ENCODE data around the gene ADAT3.

The ADAT3 gene

DNA sequence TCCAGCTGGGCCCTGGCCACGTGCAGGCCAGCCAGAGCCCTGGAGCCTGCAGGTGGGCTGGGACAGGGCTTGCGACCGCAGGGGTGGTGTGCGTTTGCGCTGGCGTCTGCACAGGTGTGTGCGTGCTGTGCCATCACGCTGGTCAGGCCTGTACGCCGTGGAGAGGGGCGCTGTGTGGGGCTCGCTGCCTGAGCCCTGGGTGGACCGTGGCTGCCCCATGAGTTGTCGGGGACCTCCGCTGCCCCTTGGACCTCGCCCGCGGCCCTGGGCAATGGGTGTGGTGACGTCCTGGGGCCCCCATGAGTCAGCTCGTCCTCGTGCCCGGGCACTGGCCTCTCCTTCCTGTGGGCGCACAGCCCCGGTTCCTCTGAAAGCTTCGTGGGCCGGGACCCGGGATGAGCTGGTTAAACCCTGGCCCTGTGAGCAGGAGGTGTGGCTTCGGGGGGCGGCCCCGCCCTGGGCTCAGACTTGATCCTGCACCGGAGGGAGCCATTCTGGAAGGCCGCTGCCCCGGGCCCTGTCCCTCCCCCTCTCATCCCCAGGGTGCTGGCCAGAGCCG, 42.5 kb downstream of the ADAT3 start:
- H3K4me3 ChIP-seq (ENCODE audit: low read length): no peak overlapping the region
- no peaks in the 10 kb centered on the region for H3K27me3 ChIP-seq (ENCODE audit: control insufficient read depth, insufficient read depth, low read length)
- H3K36me3 ChIP-seq (ENCODE audit: insufficient read depth, low read length): peaks cover 3% of the 10 kb centered on the region
- H3K9me3 ChIP-seq (replicated peaks; ENCODE audit: low read length): no peaks in the 10 kb centered on the region
- no peak overlapping the region for H3K4me2 ChIP-seq (ENCODE audit: low read length)
- no peak overlapping the region for H3K9ac ChIP-seq (ENCODE audit: low read depth, low read length)
- peaks cover 19% of the 10 kb centered on the region for H3K4me1 ChIP-seq (ENCODE audit: control insufficient read depth, insufficient read depth, low read length)

DNA sequence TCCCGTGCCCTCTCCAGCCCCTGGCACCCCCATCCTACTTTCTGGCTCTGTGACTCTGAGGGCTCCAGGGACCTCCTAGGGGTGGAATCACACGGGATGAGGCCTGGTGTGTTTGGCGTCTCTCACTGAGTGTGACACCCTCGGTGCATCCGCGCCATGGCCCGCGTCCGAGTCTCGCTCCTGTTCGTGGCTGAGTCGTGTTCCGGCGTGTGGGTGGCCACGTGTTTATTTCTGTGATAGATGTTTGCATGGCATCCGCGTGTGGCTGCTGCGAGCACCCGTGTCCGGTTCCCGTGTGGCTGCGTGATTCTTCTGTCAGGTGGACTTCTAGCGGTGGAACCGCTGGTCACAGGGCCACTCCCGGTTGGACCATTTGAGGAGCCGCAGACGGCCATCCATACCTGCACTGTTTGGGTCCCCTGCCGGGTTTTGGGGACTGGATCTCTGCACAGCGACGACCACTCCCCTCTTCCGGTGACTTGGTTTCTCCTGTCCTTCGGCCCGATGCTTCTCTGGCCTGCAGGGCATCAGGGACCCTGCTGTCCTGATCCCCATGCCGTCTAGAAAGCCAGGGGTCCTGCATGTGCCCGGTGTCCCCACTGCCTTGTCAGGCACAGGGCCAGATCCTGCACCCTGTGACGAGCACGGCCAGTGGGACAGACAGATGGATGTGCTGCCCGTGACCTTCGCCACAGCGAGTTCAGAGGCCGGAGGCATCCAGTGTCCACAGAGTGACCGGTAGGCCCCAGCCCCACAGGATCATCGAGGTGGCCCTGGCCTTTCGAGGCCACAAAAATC, 44.3 kb downstream of the ADAT3 start:
- Histone ChIP-seq H3K4me1 (ENCODE audit: control insufficient read depth, insufficient read depth, low read length) (peaks cover 5% of the 10 kb centered on the region), H3K36me3 (ENCODE audit: insufficient read depth, low read length) (peaks cover 3% of the 10 kb centered on the region), H3K4me2 (ENCODE audit: low read length) (no peak overlapping the region), H3K4me3 (ENCODE audit: low read length) (no peak overlapping the region), H3K27me3 (ENCODE audit: control insufficient read depth, insufficient read depth, low read length) (no peaks in the 10 kb centered on the region), H3K9ac (ENCODE audit: low read depth, low read length) (no peak overlapping the region), H3K9me3 (replicated peaks; ENCODE audit: low read length) (no peaks in the 10 kb centered on the region)

DNA sequence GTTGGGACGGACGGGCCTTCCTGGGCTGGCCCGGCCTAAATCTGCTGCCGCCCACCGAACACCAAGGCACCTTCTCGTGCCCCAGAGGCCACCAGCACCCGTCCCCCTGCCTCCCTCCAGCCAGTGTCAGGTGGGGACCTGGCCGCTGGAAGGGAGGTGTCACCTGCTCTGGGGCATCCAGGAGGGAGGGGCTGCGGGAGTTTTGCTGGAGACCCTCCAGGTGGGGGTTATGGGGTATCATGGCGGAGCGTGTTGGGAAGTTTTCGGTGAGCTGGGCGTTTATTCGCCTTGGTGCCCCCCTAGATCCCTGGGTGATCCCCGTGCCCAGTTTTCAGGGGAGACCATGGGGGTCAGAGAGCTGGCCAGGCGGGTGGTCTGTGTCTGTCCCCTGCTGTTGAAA, 45.4 kb downstream of the ADAT3 start:
- no peaks in the 10 kb centered on the region for H3K27me3 ChIP-seq (ENCODE audit: control insufficient read depth, insufficient read depth, low read length)
- H3K9ac ChIP-seq (ENCODE audit: low read depth, low read length): no peak overlapping the region
- no peaks in the 10 kb centered on the region for H3K4me1 ChIP-seq (ENCODE audit: control insufficient read depth, insufficient read depth, low read length)
- H3K4me2 ChIP-seq (ENCODE audit: low read length): no peak overlapping the region
- peaks cover 3% of the 10 kb centered on the region for H3K36me3 ChIP-seq (ENCODE audit: insufficient read depth, low read length)
- H3K9me3 ChIP-seq (replicated peaks; ENCODE audit: low read length): no peaks in the 10 kb centered on the region
- H3K4me3 ChIP-seq (ENCODE audit: low read length): no peak overlapping the region

GRCh38 chr19:1952635-1953034, 47.4 kb downstream of the ADAT3 start:
- H3K9ac ChIP-seq (ENCODE audit: low read depth, low read length): no peak overlapping the region
- H3K9me3 ChIP-seq (replicated peaks; ENCODE audit: low read length): no peaks in the 10 kb centered on the region
- no peaks in the 10 kb centered on the region for H3K27me3 ChIP-seq (ENCODE audit: control insufficient read depth, insufficient read depth, low read length)
- H3K4me3 ChIP-seq (ENCODE audit: low read length): no peak overlapping the region
- no peak overlapping the region for H3K4me2 ChIP-seq (ENCODE audit: low read length)
- H3K4me1 ChIP-seq (ENCODE audit: control insufficient read depth, insufficient read depth, low read length): no peaks in the 10 kb centered on the region
- peaks cover 3% of the 10 kb centered on the region for H3K36me3 ChIP-seq (ENCODE audit: insufficient read depth, low read length)

- H3K4me1 ChIP-seq (ENCODE audit: control insufficient read depth, insufficient read depth, low read length): no peaks in the 10 kb centered on the region
- H3K36me3 ChIP-seq (ENCODE audit: insufficient read depth, low read length): peaks cover 3% of the 10 kb centered on the region
- H3K9me3 ChIP-seq (replicated peaks; ENCODE audit: low read length): no peaks in the 10 kb centered on the region
- no peak overlapping the region for H3K4me2 ChIP-seq (ENCODE audit: low read length)
- H3K9ac ChIP-seq (ENCODE audit: low read depth, low read length): no peak overlapping the region
- no peak overlapping the region for H3K4me3 ChIP-seq (ENCODE audit: low read length)
- H3K27me3 ChIP-seq (ENCODE audit: control insufficient read depth, insufficient read depth, low read length): no peaks in the 10 kb centered on the region
Observed at GRCh38 chr19:1953037-1953436, 47.8 kb downstream of the ADAT3 start.

GRCh38 chr19:1953441-1954094, 48.4 kb downstream of the ADAT3 start:
- Histone ChIP-seq H3K4me2 (ENCODE audit: low read length) (no peak overlapping the region), H3K36me3 (ENCODE audit: insufficient read depth, low read length) (peaks cover 3% of the 10 kb centered on the region), H3K9me3 (replicated peaks; ENCODE audit: low read length) (no peaks in the 10 kb centered on the region), H3K4me3 (ENCODE audit: low read length) (no peak overlapping the region), H3K4me1 (ENCODE audit: control insufficient read depth, insufficient read depth, low read length) (no peaks in the 10 kb centered on the region), H3K27me3 (ENCODE audit: control insufficient read depth, insufficient read depth, low read length) (no peaks in the 10 kb centered on the region), H3K9ac (ENCODE audit: low read depth, low read length) (no peak overlapping the region)

- no peaks in the 10 kb centered on the region for H3K9me3 ChIP-seq (replicated peaks; ENCODE audit: low read length)
- no peak overlapping the region for H3K4me3 ChIP-seq (ENCODE audit: low read length)
- no peak overlapping the region for H3K4me2 ChIP-seq (ENCODE audit: low read length)
- H3K27me3 ChIP-seq (ENCODE audit: control insufficient read depth, insufficient read depth, low read length): no peaks in the 10 kb centered on the region
- H3K9ac ChIP-seq (ENCODE audit: low read depth, low read length): no peak overlapping the region
- H3K36me3 ChIP-seq (ENCODE audit: insufficient read depth, low read length): peaks cover 3% of the 10 kb centered on the region
- no peaks in the 10 kb centered on the region for H3K4me1 ChIP-seq (ENCODE audit: control insufficient read depth, insufficient read depth, low read length)
Observed at GRCh38 chr19:1954532-1954933, 49.3 kb downstream of the ADAT3 start.

DNA sequence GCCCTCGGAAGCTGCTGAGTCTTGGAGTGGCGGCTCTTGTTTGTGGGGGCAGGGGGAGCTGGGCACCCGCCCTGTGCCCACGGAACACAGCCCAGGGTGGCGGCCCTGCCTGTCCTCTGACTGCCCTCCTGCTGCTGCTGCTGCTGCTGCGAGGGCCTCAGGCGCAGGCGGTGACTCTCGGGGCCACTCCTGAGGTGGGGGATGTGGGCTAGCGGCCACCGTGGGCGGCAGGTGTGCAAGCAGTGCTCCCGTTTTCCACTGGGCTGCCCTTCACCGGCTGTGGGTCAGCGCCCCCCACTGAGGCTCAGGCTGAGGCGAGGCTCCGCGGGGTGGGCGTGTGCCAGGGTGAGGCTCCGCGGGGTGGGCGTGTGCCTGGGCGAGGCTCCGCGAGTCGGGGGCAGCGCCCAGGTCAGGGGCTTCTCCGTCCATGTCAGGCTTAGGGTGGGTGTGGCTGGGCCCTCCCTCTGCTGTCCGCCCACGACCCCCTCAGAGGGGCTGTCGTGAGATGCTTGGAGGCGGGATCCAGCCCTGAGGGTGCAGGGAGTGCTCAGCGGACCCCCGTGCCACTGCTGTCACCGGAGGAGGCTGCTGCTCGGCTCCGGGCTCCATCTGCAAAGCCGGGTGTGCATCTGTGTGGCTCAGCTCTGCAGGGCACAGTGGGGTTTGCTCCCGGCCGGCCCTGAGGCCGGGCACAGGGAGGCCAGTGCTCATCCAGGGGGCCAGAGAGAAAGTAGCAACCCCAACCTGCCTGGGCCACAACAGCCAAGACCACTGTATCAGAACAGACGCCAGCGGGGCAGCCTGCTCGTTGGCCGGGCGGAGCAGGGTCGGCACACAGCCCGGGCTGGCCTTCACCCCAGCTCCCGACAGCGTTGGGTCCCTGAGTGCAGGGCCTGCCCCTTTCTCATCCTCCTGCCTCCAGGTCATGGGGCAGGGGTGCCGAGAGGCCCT, 50.2 kb downstream of the ADAT3 start:
- Histone ChIP-seq H3K4me2 (ENCODE audit: low read length) (no peak overlapping the region), H3K4me3 (ENCODE audit: low read length) (no peak overlapping the region), H3K9ac (ENCODE audit: low read depth, low read length) (no peak overlapping the region), H3K36me3 (ENCODE audit: insufficient read depth, low read length) (peaks cover 3% of the 10 kb centered on the region), H3K27me3 (ENCODE audit: control insufficient read depth, insufficient read depth, low read length) (no peaks in the 10 kb centered on the region), H3K4me1 (ENCODE audit: control insufficient read depth, insufficient read depth, low read length) (no peaks in the 10 kb centered on the region), H3K9me3 (replicated peaks; ENCODE audit: low read length) (no peaks in the 10 kb centered on the region)

- Histone ChIP-seq H3K27me3 (ENCODE audit: control insufficient read depth, insufficient read depth, low read length) (no peaks in the 10 kb centered on the region), H3K4me1 (ENCODE audit: control insufficient read depth, insufficient read depth, low read length) (no peaks in the 10 kb centered on the region), H3K4me2 (ENCODE audit: low read length) (no peak overlapping the region), H3K9me3 (replicated peaks; ENCODE audit: low read length) (no peaks in the 10 kb centered on the region), H3K9ac (ENCODE audit: low read depth, low read length) (no peak overlapping the region), H3K4me3 (ENCODE audit: low read length) (no peak overlapping the region), H3K36me3 (ENCODE audit: insufficient read depth, low read length) (peaks cover 3% of the 10 kb centered on the region)
Observed at GRCh38 chr19:1956122-1956494, 50.9 kb downstream of the ADAT3 start.

DNA sequence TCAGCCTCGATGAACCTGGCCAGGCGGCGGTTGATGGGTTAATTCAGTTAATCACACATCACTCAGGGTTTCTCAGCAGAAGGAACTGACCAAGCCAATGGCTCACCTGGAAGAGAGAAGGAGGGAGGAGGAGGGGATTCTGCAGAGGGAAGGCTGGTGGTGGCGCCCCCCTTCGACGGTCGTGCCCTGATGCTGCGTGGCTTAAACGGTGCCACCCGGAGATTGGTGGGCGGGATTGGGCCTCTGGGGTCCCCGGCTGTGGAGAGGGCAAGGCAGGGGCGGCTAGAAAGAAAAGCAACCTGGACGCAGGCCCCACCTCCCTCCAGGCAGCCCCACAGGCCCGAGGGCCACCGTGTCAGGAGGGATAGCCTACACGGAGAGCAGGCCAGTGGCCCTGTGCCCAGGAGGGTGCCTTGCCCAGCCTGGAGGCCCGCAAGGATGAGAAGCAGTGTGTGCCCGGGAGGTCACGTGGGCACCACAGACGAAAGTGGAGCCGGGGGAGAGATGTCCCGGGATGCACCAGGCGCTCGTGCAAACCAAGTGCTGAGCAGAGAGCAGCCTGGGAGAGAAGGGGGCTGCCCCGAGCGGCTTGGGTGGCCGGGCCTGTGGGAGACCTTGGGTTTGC, 51.8 kb downstream of the ADAT3 start:
- no peaks in the 10 kb centered on the region for H3K27me3 ChIP-seq (ENCODE audit: control insufficient read depth, insufficient read depth, low read length)
- H3K9ac ChIP-seq (ENCODE audit: low read depth, low read length): no peak overlapping the region
- no peaks in the 10 kb centered on the region for H3K4me1 ChIP-seq (ENCODE audit: control insufficient read depth, insufficient read depth, low read length)
- H3K4me3 ChIP-seq (ENCODE audit: low read length): no peak overlapping the region
- no peaks in the 10 kb centered on the region for H3K9me3 ChIP-seq (replicated peaks; ENCODE audit: low read length)
- no peak overlapping the region for H3K4me2 ChIP-seq (ENCODE audit: low read length)
- H3K36me3 ChIP-seq (ENCODE audit: insufficient read depth, low read length): peaks cover 1% of the 10 kb centered on the region

All from skeletal muscle satellite cell (primary cell).